Measurements from ENCODE around the gene PSMB1.
"Not testable (repeated sequence)": the region's sequence is repeated elsewhere in the genome, so short reads cannot be mapped to it uniquely, and the experiment has no call there.

The PSMB1 gene

GRCh38 chr6:170533792-170534191 is 19.3 kb downstream of the PSMB1 start:
- H3K36me3 ChIP-seq (ENCODE audit: control insufficient read depth, insufficient read depth, low read length), result peaks cover 61% of the 10 kb centered on the region
- H3K27me3 ChIP-seq (ENCODE audit: control insufficient read depth, insufficient read depth, low read length), result no peaks in the 10 kb centered on the region
- H3K9me3 ChIP-seq (ENCODE audit: control insufficient read depth, insufficient read depth, low read depth, low read length), result no peaks in the 10 kb centered on the region

GRCh38 chr6:170532867-170533488 is 20.1 kb downstream of the PSMB1 start:
- Histone ChIP-seq H3K27me3 (ENCODE audit: control insufficient read depth, insufficient read depth, low read length) (no peaks in the 10 kb centered on the region), H3K27ac (ENCODE audit: low read depth, low read length) (no peak overlapping the region), H3K4me1 (ENCODE audit: control insufficient read depth, insufficient read depth, low read length) (no peaks in the 10 kb centered on the region), H3K4me3 (ENCODE audit: low read depth, low read length) (no peak overlapping the region), H3K36me3 (ENCODE audit: control insufficient read depth, insufficient read depth, low read length) (peaks cover 52% of the 10 kb centered on the region), H3K9ac (ENCODE audit: low read length) (no peak overlapping the region), H3K9me3 (ENCODE audit: control insufficient read depth, insufficient read depth, low read depth, low read length) (no peaks in the 10 kb centered on the region)

More at GRCh38 chr6:170533792-170534191, 19.3 kb downstream of the PSMB1 start:
- H3K4me1 ChIP-seq (ENCODE audit: control insufficient read depth, insufficient read depth, low read length), result no peaks in the 10 kb centered on the region
- H3K27ac ChIP-seq (ENCODE audit: low read depth, low read length), result no peak overlapping the region
- H3K9ac ChIP-seq (ENCODE audit: low read length), result no peak overlapping the region
- H3K4me3 ChIP-seq (ENCODE audit: low read depth, low read length), result no peak overlapping the region

- Histone ChIP-seq H3K9me3 (ENCODE audit: control insufficient read depth, insufficient read depth, low read depth, low read length) (no peaks in the 10 kb centered on the region), H3K36me3 (ENCODE audit: control insufficient read depth, insufficient read depth, low read length) (peaks cover 22% of the 10 kb centered on the region), H3K27me3 (ENCODE audit: control insufficient read depth, insufficient read depth, low read length) (no peaks in the 10 kb centered on the region), H3K27ac (ENCODE audit: low read depth, low read length) (no peak overlapping the region), H3K4me3 (ENCODE audit: low read depth, low read length) (no peak overlapping the region), H3K4me1 (ENCODE audit: control insufficient read depth, insufficient read depth, low read length) (no peaks in the 10 kb centered on the region), H3K9ac (ENCODE audit: low read length) (no peak overlapping the region)
Observed at GRCh38 chr6:170529839-170530469, 23.2 kb downstream of the PSMB1 start.

GRCh38 chr6:170527995-170528394 is 25.1 kb downstream of the PSMB1 start:
- H3K36me3 ChIP-seq (ENCODE audit: control insufficient read depth, insufficient read depth, low read length); H3K4me1 ChIP-seq (ENCODE audit: control insufficient read depth, insufficient read depth, low read length); H3K27ac ChIP-seq (ENCODE audit: low read depth, low read length); H3K9me3 ChIP-seq (ENCODE audit: control insufficient read depth, insufficient read depth, low read depth, low read length); H3K9ac ChIP-seq (ENCODE audit: low read length); H3K4me3 ChIP-seq (ENCODE audit: low read depth, low read length); H3K27me3 ChIP-seq (ENCODE audit: control insufficient read depth, insufficient read depth, low read length): not testable (repeated sequence)

GRCh38 chr6:170525795-170526194 is 27.3 kb downstream of the PSMB1 start:
- no peaks in the 10 kb centered on the region for H3K4me1 ChIP-seq (ENCODE audit: control insufficient read depth, insufficient read depth, low read length)
- H3K4me3 ChIP-seq (ENCODE audit: low read depth, low read length), result no peak overlapping the region

GRCh38 chr6:170524172-170524502 is 29.0 kb downstream of the PSMB1 start:
- no peak overlapping the region for H3K4me3 ChIP-seq (ENCODE audit: low read depth, low read length)
- H3K9ac ChIP-seq (ENCODE audit: low read length), result no peak overlapping the region
- no peaks in the 10 kb centered on the region for H3K36me3 ChIP-seq (ENCODE audit: control insufficient read depth, insufficient read depth, low read length)
- no peaks in the 10 kb centered on the region for H3K4me1 ChIP-seq (ENCODE audit: control insufficient read depth, insufficient read depth, low read length)
- no peak overlapping the region for H3K27ac ChIP-seq (ENCODE audit: low read depth, low read length)
- H3K9me3 ChIP-seq (ENCODE audit: control insufficient read depth, insufficient read depth, low read depth, low read length), result no peaks in the 10 kb centered on the region
- no peaks in the 10 kb centered on the region for H3K27me3 ChIP-seq (ENCODE audit: control insufficient read depth, insufficient read depth, low read length)

More at GRCh38 chr6:170525795-170526194, 27.3 kb downstream of the PSMB1 start:
- no peaks in the 10 kb centered on the region for H3K36me3 ChIP-seq (ENCODE audit: control insufficient read depth, insufficient read depth, low read length)
- no peaks in the 10 kb centered on the region for H3K9me3 ChIP-seq (ENCODE audit: control insufficient read depth, insufficient read depth, low read depth, low read length)
- H3K27ac ChIP-seq (ENCODE audit: low read depth, low read length), result no peak overlapping the region
- H3K27me3 ChIP-seq (ENCODE audit: control insufficient read depth, insufficient read depth, low read length), result no peaks in the 10 kb centered on the region
- no peak overlapping the region for H3K9ac ChIP-seq (ENCODE audit: low read length)

GRCh38 chr6:170523256-170524171 is 29.6 kb downstream of the PSMB1 start:
- H3K4me3 ChIP-seq (ENCODE audit: low read depth, low read length), result no peak overlapping the region
- H3K27ac ChIP-seq (ENCODE audit: low read depth, low read length), result no peak overlapping the region
- H3K9me3 ChIP-seq (ENCODE audit: control insufficient read depth, insufficient read depth, low read depth, low read length), result no peaks in the 10 kb centered on the region
- no peaks in the 10 kb centered on the region for H3K4me1 ChIP-seq (ENCODE audit: control insufficient read depth, insufficient read depth, low read length)
- H3K36me3 ChIP-seq (ENCODE audit: control insufficient read depth, insufficient read depth, low read length), result no peaks in the 10 kb centered on the region
- no peak overlapping the region for H3K9ac ChIP-seq (ENCODE audit: low read length)
- no peaks in the 10 kb centered on the region for H3K27me3 ChIP-seq (ENCODE audit: control insufficient read depth, insufficient read depth, low read length)

- Histone ChIP-seq H3K9ac (ENCODE audit: low read length) (no peak overlapping the region), H3K9me3 (ENCODE audit: control insufficient read depth, insufficient read depth, low read depth, low read length) (no peaks in the 10 kb centered on the region), H3K4me3 (ENCODE audit: low read depth, low read length) (no peak overlapping the region), H3K27ac (ENCODE audit: low read depth, low read length) (no peak overlapping the region), H3K36me3 (ENCODE audit: control insufficient read depth, insufficient read depth, low read length) (no peaks in the 10 kb centered on the region), H3K27me3 (ENCODE audit: control insufficient read depth, insufficient read depth, low read length) (no peaks in the 10 kb centered on the region), H3K4me1 (ENCODE audit: control insufficient read depth, insufficient read depth, low read length) (no peaks in the 10 kb centered on the region)
Observed at GRCh38 chr6:170522565-170523183, 30.4 kb downstream of the PSMB1 start.

GRCh38 chr6:170516783-170517616 is 36.1 kb downstream of the PSMB1 start:
- H3K36me3 ChIP-seq (ENCODE audit: control insufficient read depth, insufficient read depth, low read length), result no peaks in the 10 kb centered on the region
- no peaks in the 10 kb centered on the region; the same call in 1 of the 2 replicates for H3K9me3 ChIP-seq (ENCODE audit: control insufficient read depth, insufficient read depth, low read depth, low read length)
- H3K9ac ChIP-seq (ENCODE audit: low read length), result no peak overlapping the region
- H3K4me1 ChIP-seq (ENCODE audit: control insufficient read depth, insufficient read depth, low read length), result no peaks in the 10 kb centered on the region
- H3K27me3 ChIP-seq (ENCODE audit: control insufficient read depth, insufficient read depth, low read length), result no peaks in the 10 kb centered on the region
- H3K27ac ChIP-seq (ENCODE audit: low read depth, low read length), result no peak overlapping the region
- H3K4me3 ChIP-seq (ENCODE audit: low read depth, low read length), result no peak overlapping the region

- no peaks in the 10 kb centered on the region for H3K4me1 ChIP-seq (ENCODE audit: control insufficient read depth, insufficient read depth, low read length)
- H3K9me3 ChIP-seq (ENCODE audit: control insufficient read depth, insufficient read depth, low read depth, low read length), result no peaks in the 10 kb centered on the region; the same call in 1 of the 2 replicates
- H3K9ac ChIP-seq (ENCODE audit: low read length), result no peak overlapping the region
- H3K27me3 ChIP-seq (ENCODE audit: control insufficient read depth, insufficient read depth, low read length), result no peaks in the 10 kb centered on the region
- no peak overlapping the region for H3K27ac ChIP-seq (ENCODE audit: low read depth, low read length)
- H3K4me3 ChIP-seq (ENCODE audit: low read depth, low read length), result no peak overlapping the region
- no peaks in the 10 kb centered on the region for H3K36me3 ChIP-seq (ENCODE audit: control insufficient read depth, insufficient read depth, low read length)
Observed at GRCh38 chr6:170514908-170515307, 38.2 kb downstream of the PSMB1 start.

All from HUES6 (cell line).